Epidermal melanocyte (primary cell): ENCODE measurements around the gene PCYT2.

Source experiments
- DNase-seq: peaks from one replicate; pipeline ENCODE4 v3.0.0; 2011; ENCODE audit warnings: low spot score; ENCODE audit not compliant: insufficient read length

Gene PCYT2

DNA sequence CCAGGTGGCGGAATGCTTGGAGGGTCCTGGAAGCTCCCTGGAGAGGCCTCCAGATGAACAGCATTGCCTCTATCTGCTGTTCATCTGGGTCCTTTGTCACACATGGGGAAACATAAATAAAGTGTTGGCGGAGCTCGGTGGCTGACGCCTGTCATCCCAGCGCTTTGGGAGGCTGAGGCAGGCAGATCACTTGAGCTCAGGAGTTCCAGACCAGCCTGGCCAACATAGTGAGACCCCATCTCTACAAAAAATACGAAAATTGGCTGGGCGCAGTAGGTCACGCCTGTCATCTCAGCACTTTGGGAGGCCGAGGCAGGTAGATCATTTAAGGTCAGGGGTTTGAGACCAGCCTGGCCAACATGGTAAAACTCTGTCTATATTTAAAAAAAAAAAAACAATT, 33.7 kb upstream of the PCYT2 start:
- no peak for DNase-seq

DNA sequence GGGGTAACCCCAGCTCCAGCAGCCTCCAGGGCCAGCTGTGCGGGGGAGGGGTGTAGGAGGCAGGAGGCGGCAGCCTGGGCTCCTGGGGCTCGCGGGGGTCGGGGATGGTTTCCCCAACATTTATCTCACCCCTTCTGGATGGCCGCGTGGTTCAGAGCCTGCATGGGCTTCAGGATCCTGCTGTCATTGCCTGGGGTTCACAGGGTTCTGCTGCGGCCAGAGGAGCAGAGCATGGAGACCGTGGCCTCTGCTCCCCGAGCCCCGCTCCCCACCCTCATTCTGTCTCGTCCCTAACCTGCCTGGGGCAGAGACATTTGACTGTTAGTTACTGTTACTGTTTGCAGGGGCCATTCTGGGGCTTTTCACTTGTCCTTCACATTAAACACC, 31.0 kb upstream of the PCYT2 start:
- no peak for DNase-seq

DNA sequence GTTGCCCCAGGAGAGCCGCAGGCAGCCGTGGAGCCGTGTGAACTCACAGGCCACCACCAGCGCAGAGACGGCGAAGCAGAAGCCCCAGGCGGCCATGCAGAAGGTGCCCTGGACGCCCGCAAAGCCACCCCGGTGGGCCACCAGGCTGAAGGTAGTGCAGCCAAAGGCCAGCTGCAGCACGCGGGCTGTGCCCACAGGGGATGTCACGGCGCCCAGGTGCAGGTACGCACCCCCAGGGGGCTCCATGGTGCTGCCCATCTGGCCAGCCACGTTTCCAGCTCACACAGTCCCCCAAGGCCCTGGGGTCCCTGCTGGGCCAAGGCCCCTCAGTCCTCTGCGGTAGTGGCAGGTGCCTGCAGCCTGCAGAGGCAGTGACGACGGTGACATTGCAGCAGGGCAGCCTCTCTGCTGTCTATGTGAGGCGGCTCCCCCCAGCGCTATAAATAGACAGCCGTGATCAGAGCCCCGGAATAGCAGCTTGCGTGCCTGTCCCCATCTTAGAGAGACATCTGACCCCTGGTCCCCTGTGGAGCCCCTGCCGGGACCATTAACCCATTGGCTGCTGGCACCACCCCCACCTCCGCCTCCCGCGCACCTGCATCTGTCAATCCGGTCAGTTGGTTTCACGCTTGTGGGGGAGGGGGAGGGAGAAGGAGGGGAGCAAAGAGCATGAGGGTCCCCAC, 30.4 kb upstream of the PCYT2 start:
- DNase-seq, result no peak

DNA sequence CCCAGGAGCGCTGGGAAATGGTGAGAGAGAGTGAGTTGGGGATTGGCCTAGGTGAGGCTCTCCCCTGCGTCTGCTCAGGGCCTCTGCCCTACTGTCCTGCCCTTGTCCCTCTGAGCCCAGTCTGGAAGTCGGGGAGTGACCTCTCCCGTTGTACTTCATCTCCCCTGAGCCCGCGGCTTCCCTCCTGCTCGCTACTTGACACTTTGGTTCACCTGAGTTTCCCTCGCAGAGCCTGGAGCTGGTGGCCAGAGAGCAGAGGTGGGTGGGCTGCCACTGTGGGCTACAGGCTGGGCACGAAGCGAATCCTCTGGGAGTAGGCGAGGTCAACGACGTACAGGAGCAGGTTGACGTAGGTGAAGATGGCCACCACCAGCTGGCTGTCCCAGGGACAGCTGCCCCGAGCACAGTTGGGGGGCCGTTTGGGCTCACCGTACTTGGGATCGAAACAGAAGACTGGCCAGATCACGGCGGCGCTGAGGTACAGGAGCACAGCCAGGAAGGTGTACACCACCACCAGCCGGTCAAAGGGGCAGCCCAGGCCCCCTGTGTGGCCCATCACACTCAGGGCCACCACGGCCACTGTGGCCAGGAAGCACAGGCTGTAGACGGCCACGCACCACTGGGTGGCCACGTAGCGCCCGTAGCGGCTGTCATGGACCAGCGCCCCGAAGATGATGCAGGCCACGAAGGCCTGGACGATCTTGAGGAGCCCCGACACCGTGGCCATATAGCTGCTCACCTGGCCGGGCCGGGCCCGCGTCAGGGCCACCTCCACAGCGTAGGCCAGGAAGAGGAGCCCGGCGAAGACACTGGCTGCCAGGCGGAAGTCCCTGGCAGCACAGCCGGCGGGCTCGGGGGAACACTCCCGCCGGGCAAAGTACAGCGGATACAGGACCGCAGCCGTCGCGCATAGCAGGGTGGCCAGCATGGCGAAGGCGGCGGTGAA, 29.6 kb upstream of the PCYT2 start:
- DNase-seq, result no peak

DNA sequence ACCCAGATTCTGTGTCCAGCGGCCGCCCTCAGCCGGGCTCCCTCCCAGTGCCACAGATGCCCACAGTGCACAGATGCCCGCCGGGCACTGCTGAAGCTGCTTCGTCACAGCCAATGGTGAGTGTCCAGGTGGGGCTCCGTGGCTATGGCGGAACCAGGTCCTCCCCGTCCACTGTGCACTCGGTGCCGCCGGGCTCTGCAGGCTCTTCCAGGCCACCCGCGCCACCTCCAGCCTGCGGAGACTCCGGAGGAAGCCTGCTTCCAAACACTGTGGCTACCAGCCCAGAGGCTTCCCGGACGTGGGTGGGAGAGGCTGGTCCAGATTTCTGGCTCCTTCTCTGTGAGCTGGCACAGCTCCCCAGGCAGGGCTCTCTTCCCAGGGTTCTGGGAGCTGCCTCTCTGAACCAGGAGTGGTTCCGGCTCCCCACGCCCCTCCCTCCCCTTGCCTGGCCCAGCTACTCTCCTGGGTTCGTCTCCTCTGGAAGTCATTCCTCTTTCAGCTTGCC, 28.7 kb upstream of the PCYT2 start:
- no peak for DNase-seq

DNA sequence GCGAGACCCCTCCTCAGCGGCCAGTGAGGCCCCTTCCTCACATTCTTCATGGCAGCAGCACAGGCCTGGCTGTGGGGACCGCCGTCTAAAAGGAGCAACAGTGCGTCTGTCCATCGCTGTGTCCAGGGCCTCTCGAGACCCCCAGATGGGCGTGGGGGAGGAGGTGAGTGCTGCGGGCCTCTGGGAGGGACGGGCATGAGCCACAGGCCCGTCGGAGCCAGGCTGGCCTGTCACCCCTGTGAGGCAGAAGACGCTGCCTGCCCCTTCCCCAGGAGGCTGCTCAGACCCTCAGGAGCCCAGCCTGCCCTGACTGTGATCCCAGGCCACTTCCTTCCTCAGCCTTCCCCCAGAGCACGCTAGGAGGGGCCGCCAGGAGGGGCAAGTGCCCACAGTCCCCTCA, 28.0 kb upstream of the PCYT2 start:
- no peak for DNase-seq

DNA sequence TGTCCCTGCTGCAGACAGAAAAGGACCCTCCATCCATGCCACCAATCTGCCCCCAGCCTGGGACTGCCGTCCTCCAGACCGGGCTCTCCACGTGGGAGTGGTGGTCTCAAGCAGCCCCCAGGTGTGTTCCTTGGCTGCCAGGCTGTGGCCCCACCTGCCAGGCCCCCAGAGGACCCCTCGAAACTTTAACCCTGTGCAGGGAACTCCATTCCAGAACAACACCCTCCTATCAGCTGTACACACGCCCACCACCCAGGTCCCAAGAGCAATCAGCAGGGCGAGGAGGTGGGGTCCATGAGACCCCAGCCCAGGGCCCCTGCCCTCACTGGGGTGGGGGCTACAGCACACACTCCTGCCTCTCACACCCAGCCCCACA, 24.5 kb upstream of the PCYT2 start:
- no peak for DNase-seq

DNA sequence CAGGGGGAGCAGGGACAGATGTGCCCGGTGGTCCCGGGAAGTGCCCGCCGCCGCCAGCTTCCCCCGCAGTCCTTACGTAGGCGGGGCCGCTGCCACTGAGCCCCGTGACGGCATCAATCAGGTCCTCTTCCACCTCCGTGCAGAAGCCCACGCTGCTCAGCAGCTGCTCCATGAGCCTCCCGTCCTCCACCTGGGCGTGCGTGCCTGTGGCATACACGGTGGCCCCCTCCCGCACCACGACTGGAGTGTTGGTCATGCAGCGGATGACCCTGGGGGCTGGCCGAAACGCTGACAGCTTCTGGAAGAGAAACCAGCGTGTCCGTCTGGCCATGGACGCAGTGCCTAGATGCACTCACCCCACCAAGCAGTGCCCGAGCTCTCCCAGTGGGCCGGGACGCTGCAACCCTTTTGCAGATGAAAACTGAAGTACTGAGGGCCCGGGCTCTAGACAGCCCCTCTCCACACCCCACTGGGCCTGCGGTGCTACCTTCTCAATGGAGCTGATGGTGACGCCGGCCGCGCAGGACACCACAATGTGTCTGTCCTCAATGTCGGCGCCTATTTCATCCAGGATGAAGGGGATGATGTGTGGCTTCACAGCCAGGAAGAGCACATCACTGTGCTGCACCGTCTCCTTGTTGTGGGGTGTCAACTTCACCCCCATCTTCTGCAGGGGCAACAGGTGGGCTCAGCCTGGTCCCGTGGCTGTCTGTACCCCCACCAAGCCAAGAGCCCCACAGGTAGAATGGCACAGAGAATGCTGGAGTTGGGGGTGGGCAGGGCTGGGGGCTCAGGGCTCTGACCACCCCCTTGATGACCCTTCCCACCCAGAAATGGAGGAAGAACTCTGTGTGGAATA, 23.9 kb upstream of the PCYT2 start:
- DNase-seq, result no peak

DNA sequence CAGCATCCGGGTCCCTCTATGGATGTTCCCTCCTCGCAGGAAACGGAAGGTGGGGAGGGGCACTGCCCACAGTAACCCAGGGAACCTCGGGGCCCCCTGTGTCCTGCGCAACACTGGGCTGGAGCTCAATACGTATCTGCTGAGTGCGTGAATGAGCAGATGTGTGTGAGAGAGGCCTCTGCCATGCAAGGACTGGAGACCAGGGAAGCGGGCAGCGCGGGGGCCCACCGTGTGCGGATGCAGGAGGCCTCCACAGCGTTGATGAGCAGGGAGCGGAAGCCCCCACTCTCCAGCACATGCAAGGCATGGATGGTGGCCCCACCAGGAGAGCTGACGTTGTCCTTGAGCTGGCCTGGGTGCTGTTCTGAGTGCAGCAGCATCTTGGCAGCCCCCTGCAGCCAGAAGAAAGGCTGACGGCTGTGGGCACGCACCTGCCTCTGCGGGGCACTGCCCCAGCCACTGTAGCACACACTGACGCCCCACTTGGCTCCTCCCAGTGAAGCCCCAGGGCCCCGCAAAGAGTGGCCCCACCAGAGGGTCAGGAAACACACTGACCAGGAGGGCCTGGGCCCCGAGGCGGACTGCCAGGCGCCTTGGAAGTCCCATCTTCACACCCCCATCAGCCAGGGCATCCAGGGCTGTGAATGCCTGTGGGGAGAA, 23.0 kb upstream of the PCYT2 start:
- DNase-seq, result no peak

DNA sequence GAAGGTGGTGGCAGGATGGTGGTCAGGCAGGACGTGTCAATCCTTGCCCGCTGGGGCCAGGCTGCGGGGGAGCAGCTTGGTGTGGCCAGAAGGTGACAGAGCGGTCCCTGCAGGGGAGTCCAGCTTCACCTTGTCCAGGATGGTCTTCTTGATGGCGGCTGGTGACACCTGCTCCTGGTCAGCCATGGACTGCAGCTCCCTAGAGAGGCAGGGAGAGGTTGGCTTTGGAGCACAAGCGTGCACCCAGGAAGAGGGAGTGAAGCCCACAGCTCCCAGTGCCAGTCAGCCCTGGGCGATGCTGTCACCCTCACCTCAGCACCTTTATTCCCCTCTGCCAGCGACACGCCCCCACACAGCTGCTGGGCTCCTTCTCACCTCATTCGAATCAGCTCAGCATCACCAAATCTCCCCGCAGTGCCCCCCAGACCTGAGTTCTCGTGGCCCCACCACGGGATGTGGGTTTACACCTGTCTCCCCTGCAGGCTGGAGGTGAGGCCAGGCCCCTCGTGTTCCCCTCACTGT, 22.0 kb upstream of the PCYT2 start:
- DNase-seq, result no peak

DNA sequence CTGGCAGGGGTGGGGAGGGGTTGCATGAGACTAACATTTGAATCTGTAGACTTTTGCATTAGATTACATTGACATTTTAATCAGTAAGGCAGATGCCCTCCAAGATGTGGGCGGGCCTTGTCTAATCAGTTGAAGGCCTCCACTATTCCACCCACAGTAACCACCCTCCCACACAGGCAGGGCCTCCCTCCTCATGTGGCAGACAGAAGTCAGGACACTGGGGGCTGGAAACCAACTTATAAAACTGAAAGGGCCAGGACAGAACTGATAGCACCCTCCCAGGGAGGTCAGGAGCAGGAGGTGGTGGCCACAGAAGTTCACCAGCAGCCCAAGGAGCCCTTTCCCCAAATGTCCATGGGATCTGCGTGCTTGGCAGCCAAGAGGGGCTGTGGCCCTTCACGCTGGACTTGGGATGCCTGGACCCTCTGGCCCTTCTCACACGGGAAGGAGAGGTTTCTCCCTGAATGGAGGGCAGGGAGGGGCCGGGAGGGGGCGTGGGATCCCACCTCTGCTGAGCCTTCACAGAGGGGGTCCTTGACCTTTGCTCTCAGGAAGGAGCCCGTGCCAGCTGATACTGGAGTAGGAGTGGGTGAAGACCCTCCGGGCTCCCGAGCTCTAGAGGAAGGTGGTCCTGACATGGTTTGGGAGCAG, 21.3 kb upstream of the PCYT2 start:
- DNase-seq, result no peak

DNA sequence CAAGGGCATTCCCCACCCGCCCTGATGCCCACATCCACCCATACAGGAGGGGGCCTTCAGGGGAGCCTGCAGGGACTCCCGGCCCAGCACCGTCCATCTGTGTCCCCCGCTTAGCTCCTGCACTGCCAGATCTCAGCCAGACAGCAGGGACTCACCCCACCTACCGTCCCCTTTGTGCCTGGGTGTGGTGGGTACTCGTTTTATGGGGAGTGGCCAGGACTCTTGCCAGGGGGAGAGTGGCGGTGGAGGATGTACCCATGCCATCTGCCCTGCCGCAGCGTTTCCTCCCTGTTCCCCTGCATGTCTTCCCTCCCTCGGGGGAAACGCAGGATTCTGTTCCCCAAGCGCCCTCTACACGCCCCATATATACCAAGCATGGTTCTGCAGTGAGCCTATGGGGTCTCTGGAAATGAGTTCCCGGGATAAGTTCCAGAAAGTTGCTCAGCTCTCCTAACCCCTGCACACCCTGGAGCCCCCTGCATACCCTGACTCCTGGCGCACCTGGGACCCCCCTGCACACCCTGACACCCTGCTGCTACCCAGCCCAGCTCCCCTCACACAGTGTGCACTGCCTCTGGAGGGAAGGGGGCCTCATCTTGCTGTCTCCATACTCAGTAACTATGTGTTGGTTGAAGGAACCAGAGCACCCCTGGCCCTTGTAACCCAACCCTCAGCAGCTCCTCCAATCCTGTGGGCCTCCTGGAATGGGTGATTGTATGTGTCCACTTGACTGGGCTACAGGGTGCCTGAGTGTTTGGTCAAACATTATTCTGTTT, 20.5 kb upstream of the PCYT2 start:
- DNase-seq, result no peak

DNA sequence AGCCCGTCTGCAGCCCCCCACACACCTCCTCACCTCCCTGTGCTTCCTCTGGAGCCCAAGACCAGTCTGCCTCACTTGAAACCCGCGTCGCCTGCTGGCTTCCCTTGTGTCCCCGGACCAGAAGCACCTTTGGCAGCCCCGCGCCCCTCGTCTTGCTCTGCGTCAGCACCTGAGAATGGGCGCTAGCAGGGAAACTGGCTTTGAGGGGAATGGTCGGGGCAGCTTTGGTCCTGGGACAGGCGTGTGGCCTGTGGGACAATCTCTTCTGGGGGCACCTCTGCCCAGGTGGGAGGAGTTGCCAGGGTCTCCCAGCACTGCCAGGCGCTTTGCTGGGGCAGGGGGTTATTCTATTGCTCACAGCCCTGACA, 20.0 kb upstream of the PCYT2 start:
- DNase-seq, result no peak

DNA sequence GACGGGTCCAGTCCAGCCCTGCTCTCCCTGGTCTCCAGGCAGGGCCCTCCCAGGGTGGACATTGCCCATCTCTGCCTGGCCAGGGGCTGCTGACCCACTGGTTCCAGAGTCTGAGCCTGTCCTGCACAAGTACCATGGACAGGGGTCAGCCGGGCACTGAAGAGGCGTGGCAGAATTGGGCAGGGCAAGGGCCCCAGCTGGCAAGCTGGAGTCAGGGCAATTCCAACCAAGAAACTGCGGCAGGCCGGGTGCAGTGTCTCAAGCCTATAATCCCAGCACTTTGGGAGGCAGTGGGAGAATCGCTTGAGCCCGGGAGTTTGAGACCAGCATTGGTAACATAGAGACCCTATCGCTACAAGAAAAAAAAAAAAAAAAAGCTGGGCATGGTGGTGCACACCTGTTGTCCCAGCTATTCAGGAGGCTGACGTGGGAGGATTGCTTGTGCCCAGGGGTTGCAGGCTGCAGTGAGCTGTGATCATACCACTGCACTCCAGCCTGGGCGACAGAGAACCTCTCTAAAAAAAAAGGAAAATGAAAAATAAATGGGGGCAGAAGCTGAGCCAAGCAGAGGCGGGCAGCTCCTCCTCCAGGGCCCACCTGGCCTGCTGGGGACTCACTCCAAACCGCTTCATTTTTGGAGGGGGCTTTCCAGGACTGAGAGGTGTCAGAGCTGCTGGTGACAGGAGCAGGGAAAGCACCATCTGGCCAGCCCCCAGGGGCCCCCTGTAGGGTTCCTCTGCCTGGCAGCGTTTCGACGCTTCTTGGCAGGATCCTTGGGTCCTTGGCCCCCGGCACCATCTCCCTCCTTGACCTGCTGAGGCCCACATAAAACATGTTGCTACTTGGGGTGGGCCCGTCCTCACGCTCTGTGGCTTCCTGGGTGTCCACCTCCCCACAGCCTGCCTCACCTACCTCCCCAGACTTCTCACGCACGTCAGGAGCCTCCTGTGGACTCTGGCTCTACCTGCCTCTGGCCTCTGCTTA, 19.2 kb upstream of the PCYT2 start:
- DNase-seq, result no peak

DNA sequence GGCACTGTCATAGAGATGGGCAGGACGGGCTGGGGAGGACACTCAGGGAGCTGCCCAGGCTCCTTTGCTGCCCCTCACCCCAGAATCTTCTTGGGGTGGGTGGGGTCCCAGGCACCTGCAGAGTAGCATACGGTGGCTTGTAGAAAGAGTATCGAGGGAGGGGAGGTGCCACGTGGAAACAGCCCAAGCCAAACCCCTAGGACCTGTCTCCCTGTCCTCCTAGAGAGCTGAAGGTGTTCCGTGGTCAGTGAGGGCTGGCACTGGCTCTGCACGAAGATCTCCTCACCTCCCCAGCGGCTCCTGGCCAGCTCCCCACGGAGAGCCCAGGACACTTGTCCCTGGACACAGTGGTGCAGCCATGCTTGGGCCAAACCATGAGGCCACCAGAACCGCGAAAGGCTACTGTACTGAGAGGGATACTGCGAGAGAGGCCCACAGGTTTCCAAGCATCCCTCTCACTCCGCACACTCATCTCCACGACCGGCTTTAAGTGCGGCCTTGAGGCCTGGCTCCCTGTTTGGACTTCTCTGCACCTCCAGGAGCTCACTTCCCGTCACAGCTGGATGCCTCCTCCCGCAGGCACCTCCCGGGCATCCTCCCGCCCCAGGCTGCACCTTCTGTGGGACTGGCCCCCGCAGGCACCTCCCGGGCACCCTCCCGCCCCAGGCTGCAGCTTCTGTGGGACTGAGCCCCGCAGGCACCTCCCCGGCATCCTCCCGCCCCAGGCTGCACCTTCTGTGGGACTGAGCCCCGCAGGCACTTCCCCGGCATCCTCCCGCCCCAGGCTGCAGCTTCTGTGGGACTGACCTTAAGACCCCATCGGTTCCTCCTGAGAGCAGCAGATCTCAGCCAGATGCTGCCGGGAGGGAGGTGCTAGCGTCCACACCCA, 18.3 kb upstream of the PCYT2 start:
- no peak for DNase-seq

DNA sequence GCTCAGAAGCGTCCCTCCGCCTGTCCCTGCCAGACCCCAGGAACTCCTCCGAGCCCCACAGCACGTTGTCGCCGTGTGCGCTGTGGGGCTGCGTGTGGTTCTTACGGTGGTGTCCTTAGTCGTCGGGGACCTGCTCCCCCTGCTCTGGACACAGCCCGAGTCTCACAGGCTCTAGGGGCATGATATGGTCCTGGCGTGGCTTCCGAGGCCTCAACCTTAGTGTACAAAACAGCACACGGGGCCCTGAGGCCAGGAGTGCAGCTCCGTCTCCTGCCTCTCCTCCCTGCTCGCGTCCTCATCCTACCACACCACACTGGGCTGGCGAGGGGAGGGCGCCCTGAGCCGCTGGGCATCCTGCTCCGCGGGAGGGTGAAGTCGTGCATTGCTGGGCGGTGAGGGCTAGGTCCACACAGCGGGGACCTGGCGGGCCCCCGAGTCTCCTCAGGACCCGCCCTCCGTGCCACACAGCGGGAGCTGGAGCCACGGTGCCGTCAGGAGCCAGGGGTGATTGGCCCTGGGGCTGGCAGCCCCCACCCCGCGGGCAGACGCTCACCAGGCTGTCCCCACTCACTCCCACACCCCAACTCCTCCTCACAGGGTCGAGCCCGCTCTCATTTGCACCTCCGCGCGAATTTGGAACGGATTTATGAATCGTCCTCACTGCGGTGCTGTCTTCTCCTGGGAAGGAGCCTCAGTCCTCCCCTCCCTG, 17.5 kb upstream of the PCYT2 start:
- DNase-seq, result no peak
